Midbrain (tissue), 1 donor: ENCODE measurements around the gene RFTN1.
"Not testable (repeated sequence)": the region's sequence is repeated elsewhere in the genome, so short reads cannot be mapped to it uniquely, and the experiment has no call there.

Experiments used
- DNase-seq: peaks from one replicate; lab custom pipeline; 2025; lab: John Stamatoyannopoulos, UW

RFTN1 gene

GRCh38 chr3:16326724-16327349, 186.7 kb downstream of the RFTN1 start:
- no peak for DNase-seq

DNA sequence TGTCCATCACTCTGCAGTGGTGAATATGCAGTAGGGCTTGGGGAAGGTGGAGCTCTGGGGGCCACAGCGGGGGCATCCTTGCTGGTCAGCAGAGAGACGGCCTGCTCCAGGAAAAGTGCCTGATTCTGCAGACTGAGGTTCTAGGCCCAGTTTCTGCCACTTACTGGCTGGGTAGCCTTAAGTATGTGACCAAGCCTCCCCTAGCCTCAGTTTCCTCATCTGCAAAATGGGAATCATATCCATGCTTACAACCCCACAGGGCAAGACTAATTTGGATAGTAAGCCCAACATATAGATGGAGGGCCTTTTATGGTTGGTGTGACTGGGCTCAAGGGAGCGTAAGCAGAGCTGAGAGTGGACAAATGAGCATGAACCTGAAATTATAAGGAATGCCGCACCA, 187.6 kb downstream of the RFTN1 start:
- no peak for DNase-seq

GRCh38 chr3:16323737-16324136, 189.8 kb downstream of the RFTN1 start:
- DNase-seq = no peak

DNA sequence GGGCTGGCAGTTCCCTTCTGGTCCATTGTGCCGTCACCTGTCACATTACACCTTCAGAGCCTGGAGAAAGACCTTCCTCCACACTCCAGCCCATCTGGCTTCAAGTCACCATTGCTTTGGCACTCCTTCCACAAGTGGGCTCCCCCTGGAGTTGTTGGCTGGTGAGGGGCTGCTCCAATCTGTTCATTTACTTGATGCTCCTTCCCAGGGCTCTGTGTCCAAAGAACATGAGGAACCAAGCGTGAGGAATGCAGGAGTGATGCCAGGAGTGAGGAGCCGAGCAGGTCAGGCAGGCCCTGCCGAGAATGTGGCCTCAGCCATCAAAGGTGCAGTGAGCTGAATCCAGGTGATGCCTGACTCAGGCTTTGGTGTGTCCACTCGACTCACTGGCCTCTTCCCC, 191.3 kb downstream of the RFTN1 start:
- no peak for DNase-seq

DNA sequence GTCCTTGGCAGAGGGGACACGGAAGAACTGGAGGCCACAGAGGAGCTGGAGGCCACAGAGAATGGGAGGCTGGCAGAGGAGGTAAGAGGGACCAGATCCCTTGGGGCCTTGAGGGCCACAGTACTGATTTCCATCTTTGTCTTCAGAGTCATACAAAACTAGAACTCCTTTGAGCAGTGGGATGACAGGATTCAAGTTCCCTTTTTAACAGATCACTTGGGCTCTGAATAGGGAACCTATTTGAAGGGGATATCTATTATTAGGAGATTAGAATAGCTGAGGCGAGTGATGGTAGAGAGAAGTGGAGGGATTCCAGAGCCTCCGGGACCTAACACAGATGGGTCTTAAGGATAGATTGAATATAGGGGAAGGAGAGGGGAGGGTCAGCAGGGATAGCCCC, 192.8 kb downstream of the RFTN1 start:
- no peak for DNase-seq

DNA sequence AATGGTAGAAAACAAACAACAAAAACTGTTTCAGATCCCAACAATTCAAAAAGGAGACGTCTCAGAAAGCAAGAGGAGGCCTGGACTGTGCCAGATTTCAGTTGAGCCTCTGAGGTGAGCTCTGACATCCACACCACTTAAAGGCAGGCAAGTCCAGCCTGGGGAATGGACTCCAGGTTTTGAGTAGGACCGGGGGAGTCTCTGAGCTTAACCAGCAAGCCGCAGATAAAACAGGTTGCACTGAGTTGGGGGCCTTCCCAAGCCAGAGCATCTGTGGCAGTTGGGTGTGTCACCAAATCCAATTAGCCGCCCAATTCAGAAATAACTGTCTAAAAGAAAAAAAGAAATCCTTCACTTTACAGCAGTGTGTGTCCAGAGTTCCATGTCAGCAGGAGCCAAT, 193.8 kb downstream of the RFTN1 start:
- no peak for DNase-seq

GRCh38 chr3:16319307-16319706, 194.2 kb downstream of the RFTN1 start:
- no peak for DNase-seq

- no peak for DNase-seq
These were observed 195.3 kb downstream of the RFTN1 start for GRCh38 chr3:16318176-16318575.

- no peak for DNase-seq
These were observed 195.9 kb downstream of the RFTN1 start for GRCh38 chr3:16317561-16317945.

DNA sequence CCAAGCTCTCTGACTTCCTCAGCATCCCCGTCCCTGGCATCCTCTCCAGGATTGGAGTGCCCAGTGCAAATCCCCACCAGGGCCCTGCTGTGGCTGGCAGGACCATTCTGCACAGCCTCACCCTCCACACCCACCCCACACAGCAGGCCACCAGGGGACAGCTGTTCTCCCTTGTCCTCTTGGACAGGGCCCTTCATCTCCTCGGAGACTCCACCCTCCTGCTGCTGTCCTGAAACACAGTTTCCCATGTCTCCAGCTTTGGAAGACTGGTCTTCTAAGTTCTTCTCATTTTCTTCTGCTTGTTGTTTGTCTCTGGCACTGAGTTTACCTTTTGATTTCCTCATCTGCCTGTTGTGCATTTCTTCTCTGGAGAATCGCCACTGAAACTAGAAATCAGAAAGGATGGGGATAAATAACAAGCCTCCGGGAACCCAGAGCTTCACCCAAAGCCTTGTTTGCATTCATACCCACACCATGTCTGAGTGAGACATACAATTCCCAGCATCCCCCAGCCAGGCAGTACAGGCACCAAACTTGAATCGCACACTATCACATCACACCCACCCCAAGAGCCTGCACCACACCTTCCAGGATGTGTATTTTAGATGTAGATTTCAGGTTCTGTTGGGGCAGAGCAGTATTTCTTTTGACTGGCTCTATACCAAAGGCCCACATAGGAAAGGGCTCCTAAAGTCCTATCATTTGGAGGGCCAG, 196.5 kb downstream of the RFTN1 start:
- DNase-seq = no peak

GRCh38 chr3:16316396-16316795, 197.1 kb downstream of the RFTN1 start:
- DNase-seq = no peak

- DNase-seq = no peak
These were observed 197.9 kb downstream of the RFTN1 start for GRCh38 chr3:16315623-16316022.

DNA sequence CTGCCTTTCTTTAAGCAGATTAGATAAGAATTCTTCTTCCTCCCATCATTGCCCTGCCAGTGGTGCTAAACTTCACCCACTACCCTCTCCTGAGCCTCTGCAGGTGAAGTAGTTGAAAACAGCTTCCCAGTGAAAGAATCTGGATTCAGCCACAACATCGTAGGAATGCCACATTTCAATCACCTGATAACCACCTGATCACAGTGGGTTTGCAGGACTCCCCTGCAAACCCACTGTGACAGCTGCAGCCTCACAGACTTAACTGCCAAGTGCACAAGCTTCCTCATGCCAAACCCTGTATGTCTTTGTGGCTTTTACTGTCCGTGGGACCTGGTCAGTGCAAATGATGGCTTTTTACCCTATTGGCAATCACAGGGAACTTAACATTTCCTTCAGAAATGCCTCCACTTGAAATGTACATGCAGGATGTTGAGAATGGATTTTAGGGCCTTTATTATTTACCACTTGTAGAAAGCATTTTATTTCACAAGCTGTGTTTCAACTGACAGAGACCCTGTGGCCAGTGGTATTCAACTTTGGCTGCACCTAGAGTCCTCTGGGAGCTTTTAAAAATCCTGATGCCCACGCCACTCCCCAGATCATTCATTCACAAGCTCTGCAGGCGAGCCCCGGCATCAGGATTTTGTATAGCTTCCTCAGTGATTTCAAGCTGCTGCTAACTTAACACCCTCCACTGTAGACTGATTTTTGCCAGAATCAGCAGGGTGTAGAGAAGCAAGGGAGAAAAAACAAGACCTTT, 199.4 kb downstream of the RFTN1 start:
- DNase-seq = no peak

DNA sequence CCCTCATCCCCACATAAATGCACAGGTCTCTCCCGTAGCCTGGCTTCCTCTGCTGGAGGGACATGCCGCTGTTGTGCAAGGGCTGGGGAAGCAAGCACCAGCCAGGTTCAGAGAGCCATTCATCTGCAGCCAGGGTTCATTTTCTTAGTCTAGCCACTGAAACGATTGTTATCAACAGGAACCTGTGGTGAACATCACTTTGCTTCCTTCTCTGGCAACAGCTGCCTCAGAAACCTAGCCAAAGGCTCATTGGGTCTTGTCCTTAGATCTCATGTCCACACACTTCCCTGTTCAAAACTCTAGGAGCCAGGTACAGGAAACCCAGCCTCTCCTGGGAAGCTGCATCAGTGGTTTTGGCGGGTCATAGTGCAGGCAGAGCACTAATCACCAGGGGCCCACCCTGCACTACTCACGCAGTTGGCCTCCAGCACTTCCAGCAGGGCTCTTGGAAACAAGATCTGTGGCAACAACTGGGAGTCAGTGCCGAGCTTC, 201.5 kb downstream of the RFTN1 start:
- DNase-seq = no peak

DNA sequence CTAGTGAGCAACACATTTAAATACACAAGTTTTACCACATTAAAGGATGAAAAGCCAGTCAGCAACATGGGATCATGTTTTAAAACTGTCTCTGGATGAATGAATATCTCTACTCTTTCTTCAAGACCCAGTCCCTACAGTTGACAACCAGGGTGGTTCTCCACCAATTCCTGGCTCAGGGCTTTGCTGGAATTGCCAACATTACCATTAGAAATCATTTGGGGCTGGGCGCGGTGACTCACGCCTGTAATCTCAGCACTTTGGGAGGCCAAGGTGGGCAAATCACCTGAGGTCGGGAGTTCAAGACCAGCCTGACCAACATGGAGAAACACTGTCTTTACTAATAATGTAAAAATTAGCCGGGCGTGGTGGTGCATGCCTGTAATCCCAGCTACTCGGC, 203.0 kb downstream of the RFTN1 start:
- DNase-seq = not testable (repeated sequence)

DNA sequence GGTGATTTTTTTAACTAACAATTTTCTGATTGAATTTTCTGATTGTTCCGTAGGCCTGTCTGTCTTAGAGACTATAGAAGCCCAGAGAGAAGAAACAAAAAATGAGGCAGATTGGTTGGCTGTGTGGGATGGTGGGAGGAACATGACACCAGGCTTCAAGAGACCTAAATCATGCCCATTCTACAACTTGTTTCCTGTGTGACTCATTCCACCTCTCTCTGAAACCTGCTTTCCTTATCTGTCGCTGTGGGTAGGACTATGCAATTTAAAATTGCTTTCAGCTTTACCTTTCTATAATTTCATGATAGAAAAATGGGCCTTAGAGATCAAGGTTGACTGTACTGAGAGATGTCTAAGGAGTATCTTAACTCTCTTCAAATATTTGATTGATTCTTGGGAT, 203.9 kb downstream of the RFTN1 start:
- DNase-seq = no peak

- no peak for DNase-seq
These were observed 204.8 kb downstream of the RFTN1 start for GRCh38 chr3:16308727-16309126.

GRCh38 chr3:16307832-16308531, 205.5 kb downstream of the RFTN1 start:
- DNase-seq = no peak

DNA sequence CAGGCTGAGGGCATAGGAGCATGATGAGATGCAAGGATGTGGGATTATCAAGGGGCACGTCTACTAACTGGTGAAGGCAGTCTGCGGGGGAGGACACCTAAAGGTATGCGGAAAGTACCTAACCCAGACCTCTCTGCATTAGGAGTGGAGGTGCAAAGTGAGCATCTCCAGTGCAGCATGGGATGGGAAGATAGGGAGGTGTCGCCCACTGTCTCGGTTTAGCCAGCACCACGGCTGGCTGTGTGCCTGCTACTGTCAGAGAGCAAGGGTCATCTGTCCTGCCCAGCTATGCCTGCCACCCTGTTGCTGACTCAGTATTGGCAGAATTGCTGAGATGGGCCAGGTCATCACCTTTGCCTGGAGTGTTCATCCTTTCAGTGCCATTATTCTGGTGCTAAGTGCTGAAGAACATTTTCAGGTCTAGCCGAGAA, 208.4 kb downstream of the RFTN1 start:
- no peak for DNase-seq

GRCh38 chr3:16304061-16305010, 209.2 kb downstream of the RFTN1 start:
- DNase-seq = peak; percentile 15

DNA sequence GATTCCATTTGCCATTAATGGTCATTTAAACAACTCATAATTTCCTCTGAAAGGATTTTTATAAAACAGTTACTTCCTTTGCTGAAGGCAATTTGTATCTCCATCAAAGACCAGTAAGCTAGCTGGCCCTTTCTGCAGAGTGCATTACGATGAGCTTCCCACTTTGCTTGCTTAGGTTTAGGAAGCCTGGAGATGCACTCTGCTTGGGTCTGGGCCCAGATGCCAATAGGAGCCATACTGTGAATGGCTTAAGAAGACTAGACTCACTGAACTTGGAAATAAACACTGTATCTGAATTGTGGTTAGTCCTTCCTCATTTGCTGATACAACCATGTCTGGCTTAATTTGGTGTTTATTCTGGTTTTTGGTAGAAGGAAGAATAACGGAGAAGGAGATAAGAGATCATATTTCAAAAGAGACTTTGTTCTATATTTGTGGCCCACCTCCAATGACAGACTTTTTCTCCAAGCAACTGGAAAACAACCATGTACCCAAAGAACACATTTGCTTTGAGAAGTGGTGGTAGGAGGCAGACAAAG, 210.4 kb downstream of the RFTN1 start:
- no peak for DNase-seq
